K562 (cell line): ENCODE measurements around the gene TUB. TPM values are rescaled to one million over a fixed set of nuclear protein-coding genes. Genes with fewer than 3 reads are reported as not detected.
A peak's percentile ranks its signal among the peaks of the same experiment; 100 is the strongest.

ENCODE experiments used
- ATAC-seq: fragments of 200-7000 bp; cut with Tn5 transposase; 3 replicates; pipeline ENCODE4 v1.9.1; 2020; ENCODE audit warnings: moderate library complexity
- BruUV-seq: library from RNA; stranded (reverse); fragments of 400-500 nt; replicated peaks from 2 replicates; lab custom pipeline; 2021; lab: Mats Ljungman, UMichigan
- CTCF ChIA-PET: fragments of 300-600 bp; formaldehyde crosslinking; extraction: SDS; loops from one replicate; lab custom pipeline; 2021; ENCODE audit warnings: low intra/inter-chr PET ratio; lab: Yijun Ruan, JAX
- POLR2A ChIA-PET: fragments of 300-600, 350-650 bp; sonication (Branson Sonifier 250); formaldehyde crosslinking; extraction: SDS; loops from one replicate; lab custom pipeline; 2021; ENCODE audit warnings: antibody characterized with exemption, inconsistent platforms; lab: Yijun Ruan, JAX
- DNase-seq, 4 experiments: peaks; one replicate each; pipeline versions ENCODE4 v3.0.0 to v3.0.0-alpha.2; 2011 to 2018; ENCODE audit warnings: low spot score in 3 of 4, mixed read lengths in 3 of 4; ENCODE audit errors: extremely low read depth in 1 of 4
- FAIRE-seq: peaks from 2 replicates; lab custom pipeline; 2011; peaks lifted over from hg19 to GRCh38; lab: Jason Lieb, UNC
- H2AFZ ChIP-seq: 2 replicates; pipeline ENCODE4 v1.6.0; 2011; ENCODE audit warnings: low read depth, low read length, control low read depth, inconsistent platforms
- H3K27ac ChIP-seq: fragments of 200-600 bp; 3 replicates; pipeline ENCODE4 v1.8.0; 2011; ENCODE audit warnings: low read depth, mild to moderate bottlenecking, control low read depth, inconsistent platforms, low read length, moderate library complexity, mixed read lengths; ENCODE audit errors: extremely low read depth
- H3K27me3 ChIP-seq, 2 experiments: fragments of 300-600 bp in 1 of 2; 2 replicates in 1 of 2; 3 replicates in 1 of 2; pipeline versions ENCODE4 v1.6.0 to v1.8.0; 2011; ENCODE audit warnings: inconsistent platforms in 2 of 2, low read length in 2 of 2, mild to moderate bottlenecking in 1 of 2, mixed read lengths in 1 of 2, moderate library complexity in 1 of 2; ENCODE audit not compliant: control insufficient read depth in 2 of 2, insufficient read depth in 2 of 2
- H3K36me3 ChIP-seq: fragments of 300-600 bp; 3 replicates; pipeline ENCODE4 v1.8.0; 2011; ENCODE audit warnings: mild to moderate bottlenecking, low read length, inconsistent platforms; ENCODE audit not compliant: control insufficient read depth, insufficient read depth
- H3K4me1 ChIP-seq, 2 experiments: fragments of 200-600 bp in 1 of 2; replicated peaks in 1 of 2; 2 replicates in 1 of 2; 3 replicates in 1 of 2; pipeline versions ENCODE4 v1.5.1 to v1.8.0; 2011; ENCODE audit warnings: inconsistent platforms in 2 of 2, low read length in 2 of 2, mild to moderate bottlenecking in 1 of 2, mixed read lengths in 1 of 2, moderate library complexity in 1 of 2; ENCODE audit not compliant: control insufficient read depth in 2 of 2, insufficient read depth in 2 of 2
- H3K4me2 ChIP-seq: 2 replicates; pipeline ENCODE4 v1.6.1; 2011; ENCODE audit warnings: low read length, control low read depth, inconsistent platforms, mixed read lengths; ENCODE audit not compliant: insufficient read depth
- H3K4me3 ChIP-seq: fragments of 200-600 bp; sonication (generic), shearing (Covaris generic); 2 replicates; pipeline ENCODE4 v1.5.1; 2016; ENCODE audit warnings: control low read depth, inconsistent platforms
- H3K79me2 ChIP-seq: fragments of 200-600 bp; 3 replicates; pipeline ENCODE4 v1.8.0; 2011; ENCODE audit warnings: low read length, inconsistent platforms; ENCODE audit not compliant: control insufficient read depth, insufficient read depth
- H3K9ac ChIP-seq, 2 experiments: 2 replicates each; pipeline versions ENCODE4 v1.6.0 to v1.6.1; 2011; ENCODE audit warnings: low read depth in 2 of 2, low read length in 2 of 2, control low read depth in 1 of 2, inconsistent platforms in 1 of 2, mild to moderate bottlenecking in 1 of 2, mixed read lengths in 1 of 2; ENCODE audit not compliant: insufficient read depth in 1 of 2
- H3K9me1 ChIP-seq: one replicate; pipeline ENCODE4 v1.6.0; 2011; ENCODE audit warnings: inconsistent platforms, mild to moderate bottlenecking, low read length, moderate library complexity; ENCODE audit not compliant: control insufficient read depth, insufficient read depth
- H3K9me3 ChIP-seq: replicated peaks from 2 replicates; pipeline ENCODE4 v1.5.1; 2011; ENCODE audit warnings: low read depth, low read length, inconsistent platforms; ENCODE audit not compliant: control insufficient read depth, insufficient read depth
- H4K20me1 ChIP-seq: replicated peaks from 2 replicates; pipeline ENCODE4 v1.6.1; 2011; ENCODE audit warnings: low read length, inconsistent platforms, mixed read lengths; ENCODE audit not compliant: control insufficient read depth, insufficient read depth
- WGBS: fragments of 100-300 bp; shearing (Covaris generic); methylation state at CpG from one replicate; pipeline ENCODE4 v1.1.6; 2016; ENCODE audit warnings: low coverage, mixed read lengths; ENCODE audit not compliant: insufficient coverage; ENCODE audit errors: missing lambda C conversion rate; 5-methylcytosine and 5-hydroxymethylcytosine counted together
- in situ Hi-C: fragments of 300-500 bp; cut with MboI; formaldehyde crosslinking; loops from 4 replicates; pipeline ENCODE4 v1.15.0; 2018; ENCODE audit warnings: inconsistent platforms, mixed read lengths
- intact Hi-C: fragments of 100-400 bp; cut with micrococcal nuclease; formaldehyde crosslinking; loops from 2 replicates; pipeline ENCODE4 v1.14.2; 2022
- polyA plus RNA-seq, 8 experiments: library from polyadenylated mRNA; depleted of rRNA in 4 of 8; stranded (reverse) in 5 of 8; unstranded in 3 of 8; fragments of >200 nt; fragmentation: Nextera tagmentation in 2 of 8; fragmentation: Illumina TruSeq in 1 of 8; extraction: Ambion mirVana in 2 of 8; extraction: Trizol in 1 of 8; gene quantifications; 2 replicates each; pipeline versions ENCODE4 v1.2.1 to v1.2.3, GENCODE V29; 2011 to 2014; ENCODE audit warnings: inconsistent platforms in 1 of 8, missing spikeins in 1 of 8
- total RNA-seq, 7 experiments: library from RNA; depleted of rRNA in 6 of 7; stranded (reverse); fragments of >200 nt in 6 of 7; fragmentation: Illumina TruSeq in 2 of 7; extraction: Trizol in 2 of 7; gene quantifications; 2 replicates each; pipeline versions ENCODE4 v1.2.1 to v1.2.3, GENCODE V29; 2011 to 2021; ENCODE audit warnings: low replicate concordance in 1 of 7
- TF ChIP-seq, protein P1 (sequence below): IDR thresholded peaks from 3 replicates; pipeline ENCODE4 v1.6.1; 2011; ENCODE audit warnings: borderline replicate concordance, mild to moderate bottlenecking; ENCODE audit not compliant: insufficient read length, insufficient read depth
- TF ChIP-seq, protein P2 (sequence below): fragments of 450-650 bp; formaldehyde crosslinking; IDR thresholded peaks from 2 replicates; pipeline ENCODE4 v1.4.0; 2020; ENCODE audit warnings: mild to moderate bottlenecking, moderate library complexity

TUB gene
- total and polyA plus RNA-seq, 9 of the 15 experiments (the other 6 are each of a cell fraction or from before 2014, with no cell fraction given), result not detected

DNA sequence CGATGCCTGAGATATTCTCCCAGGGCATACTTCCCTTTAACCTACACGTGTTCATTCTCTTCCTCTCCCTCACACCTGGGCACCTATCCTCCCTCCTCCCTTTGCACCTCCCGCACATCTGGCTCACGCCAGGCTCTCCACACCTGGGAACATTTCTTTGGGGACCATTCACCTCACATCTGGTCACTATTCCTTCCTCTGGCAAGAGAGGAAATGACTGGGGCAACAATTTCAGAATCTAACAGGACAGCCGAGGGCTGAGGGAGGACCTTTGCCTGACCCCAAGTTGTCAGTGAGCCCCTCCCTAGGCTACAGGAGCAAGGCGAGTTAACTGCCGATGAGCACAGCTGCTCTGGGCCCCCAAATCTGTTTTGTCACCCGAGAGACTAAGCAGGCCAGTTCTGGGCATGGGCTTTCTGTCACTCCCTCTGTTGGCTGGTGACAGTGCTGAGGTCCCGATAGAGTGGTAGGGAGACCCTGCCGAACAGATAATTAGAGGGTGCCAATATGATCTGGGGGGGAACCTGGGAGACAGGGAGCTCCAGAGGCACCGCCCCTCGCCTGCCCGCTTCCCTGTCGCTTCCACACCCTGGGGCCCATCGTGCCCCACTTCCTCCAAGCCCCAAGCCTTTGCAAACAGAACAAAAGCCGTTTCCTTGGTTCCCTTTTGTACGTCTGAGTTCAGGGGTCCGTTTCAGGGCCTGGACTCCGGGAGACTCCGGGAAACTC lies 48.3 kb upstream of the TUB start:
- no peak for FAIRE-seq
- no peak overlapping the region for H3K4me2 ChIP-seq

More for the DNA sequence above, 48.3 kb upstream of the TUB start:
- Histone ChIP-seq H3K9ac (0 out of 4 replicates have a peak overlapping the region, but pooled peaks of 1 of the 2 experiments have one; percentile 3), H4K20me1 (peaks cover 12% of the 10 kb centered on the region), H3K9me1 (no peaks in the 10 kb centered on the region), H3K27me3 (peaks cover 14 to 49% of the 10 kb centered on the region in 2 experiments; a peak in 4 of 5 replicates), H3K27ac (no peak overlapping the region), H3K79me2 (no peaks in the 10 kb centered on the region), H3K4me1 (no peaks in the 10 kb centered on the region; a peak in 2 of 5 replicates), H3K36me3 (no peaks in the 10 kb centered on the region), H3K4me3 (no peak overlapping the region), H2AFZ (0 out of 2 replicates have a peak overlapping the region, but pooled peaks have one; percentile 21), H3K9me3 (no peaks in the 10 kb centered on the region)
- 7% methylated on average over 14 of the region's 20 CpGs for WGBS
- ATAC-seq (peak; percentile 11; the same call in 2 of the 3 replicates), DNase-seq (no peak)
- intact Hi-C loops, result loop anchor here (2.0 to 5.0 kb wide), 3 partner anchors 26 to 66 kb away; no protein-coding TSS in a partner anchor
- CTCF ChIA-PET, result interaction anchor here (1.1 to 2.5 kb wide), 5 partner anchors 38 to 67 kb away, joined by 4 to 16 read pairs (median 6); no protein-coding TSS in a partner anchor
- TF ChIP-seq, protein P1, sequence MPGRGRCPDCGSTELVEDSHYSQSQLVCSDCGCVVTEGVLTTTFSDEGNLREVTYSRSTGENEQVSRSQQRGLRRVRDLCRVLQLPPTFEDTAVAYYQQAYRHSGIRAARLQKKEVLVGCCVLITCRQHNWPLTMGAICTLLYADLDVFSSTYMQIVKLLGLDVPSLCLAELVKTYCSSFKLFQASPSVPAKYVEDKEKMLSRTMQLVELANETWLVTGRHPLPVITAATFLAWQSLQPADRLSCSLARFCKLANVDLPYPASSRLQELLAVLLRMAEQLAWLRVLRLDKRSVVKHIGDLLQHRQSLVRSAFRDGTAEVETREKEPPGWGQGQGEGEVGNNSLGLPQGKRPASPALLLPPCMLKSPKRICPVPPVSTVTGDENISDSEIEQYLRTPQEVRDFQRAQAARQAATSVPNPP, result no peak
- TF ChIP-seq, protein P2, sequence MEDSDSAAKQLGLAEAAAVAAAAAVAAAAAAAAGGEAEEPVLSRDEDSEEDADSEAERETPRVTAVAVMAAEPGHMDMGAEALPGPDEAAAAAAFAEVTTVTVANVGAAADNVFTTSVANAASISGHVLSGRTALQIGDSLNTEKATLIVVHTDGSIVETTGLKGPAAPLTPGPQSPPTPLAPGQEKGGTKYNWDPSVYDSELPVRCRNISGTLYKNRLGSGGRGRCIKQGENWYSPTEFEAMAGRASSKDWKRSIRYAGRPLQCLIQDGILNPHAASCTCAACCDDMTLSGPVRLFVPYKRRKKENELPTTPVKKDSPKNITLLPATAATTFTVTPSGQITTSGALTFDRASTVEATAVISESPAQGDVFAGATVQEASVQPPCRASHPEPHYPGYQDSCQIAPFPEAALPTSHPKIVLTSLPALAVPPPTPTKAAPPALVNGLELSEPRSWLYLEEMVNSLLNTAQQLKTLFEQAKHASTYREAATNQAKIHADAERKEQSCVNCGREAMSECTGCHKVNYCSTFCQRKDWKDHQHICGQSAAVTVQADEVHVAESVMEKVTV (CRISPR knock-in tag), result 0 out of 2 replicates have a peak, but pooled peaks have one; percentile 40
- in situ Hi-C loops, result no loop called here
- no TSS peak for BruUV-seq
- POLR2A ChIA-PET, result interaction anchor here (0.6 to 1.4 kb wide), 4 partner anchors 10 to 1418 kb away, joined by 3 to 4 read pairs (median 4); no protein-coding TSS in a partner anchor
